ENCODE results near the gene PLP2.
"Not testable (repeated sequence)": the region's sequence is repeated elsewhere in the genome, so short reads cannot be mapped to it uniquely, and the experiment has no call there.

Gene PLP2

DNA sequence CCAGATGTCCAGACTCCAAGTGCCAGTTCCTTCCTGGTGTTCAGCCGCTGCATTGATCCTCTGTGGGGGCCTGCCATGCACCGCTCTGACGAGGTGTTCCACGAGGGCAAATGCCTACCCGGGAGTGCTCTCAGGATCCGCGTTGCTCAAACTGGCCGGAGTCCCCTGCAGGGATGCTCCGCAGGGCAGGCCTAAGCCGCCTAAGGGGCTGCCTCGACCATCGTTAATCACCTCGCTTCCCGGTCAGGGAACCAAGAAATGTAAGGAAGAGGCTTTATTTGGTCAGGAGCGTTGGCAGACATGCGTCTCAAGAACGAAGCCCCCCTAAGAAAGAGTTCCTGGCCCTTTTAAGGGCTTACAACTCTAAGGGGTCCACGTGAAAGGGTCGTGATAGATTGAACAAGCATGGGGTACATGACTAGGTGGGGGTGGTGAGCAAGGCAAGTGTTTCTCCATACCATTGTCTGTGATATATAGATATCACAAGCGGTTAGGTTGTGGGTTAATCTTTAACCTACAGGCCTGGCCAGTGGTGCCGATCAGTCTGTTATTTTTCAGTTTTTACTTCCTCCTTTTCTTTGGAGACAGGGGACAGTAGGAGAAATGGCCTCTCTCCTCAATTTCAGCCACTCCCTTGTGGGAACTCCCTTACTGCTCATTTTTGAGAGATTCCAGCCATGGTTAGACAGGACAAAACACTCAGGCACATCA is 23.2 kb upstream of the PLP2 start:
- not testable (repeated sequence) for H3K4ac ChIP-seq (ENCODE audit: low read depth in 1 of 2, low read length in 2 of 2); H4K91ac ChIP-seq (ENCODE audit: low read length); H2BK12ac ChIP-seq (ENCODE audit: low read length in 2 of 2); H3K9ac ChIP-seq (ENCODE audit: low read length); H3K79me1 ChIP-seq (replicated peaks; ENCODE audit: low read length, poor library complexity, severe bottlenecking); H3K4me3 ChIP-seq (ENCODE audit: insufficient read depth in 1 of 2, low read depth in 1 of 2, low read length in 2 of 2); H3K36me3 ChIP-seq (ENCODE audit: control insufficient read depth in 1 of 2, insufficient read depth in 2 of 2, low read depth in 1 of 2, low read length in 2 of 2); H3K4me1 ChIP-seq (ENCODE audit: control insufficient read depth, insufficient read depth, low read depth, low read length); H2AK5ac ChIP-seq (ENCODE audit: low read length, severe bottlenecking); H3K23ac ChIP-seq (ENCODE audit: low read length in 2 of 2); DNase-seq; H3K14ac ChIP-seq (ENCODE audit: low read length in 2 of 2); H4K8ac ChIP-seq (ENCODE audit: low read length); H3K4me2 ChIP-seq (ENCODE audit: low read length, poor library complexity, severe bottlenecking); H3K27me3 ChIP-seq (ENCODE audit: control insufficient read depth in 1 of 2, insufficient read depth in 1 of 2, low read length in 2 of 2); H2AFZ ChIP-seq (ENCODE audit: low read depth, low read length); H2BK15ac ChIP-seq (ENCODE audit: low read depth, poor library complexity, severe bottlenecking); H2BK120ac ChIP-seq (ENCODE audit: low read depth, low read length); H3K18ac ChIP-seq (ENCODE audit: low read depth in 1 of 2, low read length in 2 of 2); H3K9me3 ChIP-seq (ENCODE audit: control insufficient read depth, low read length)
- 89% methylated on average over 19 of the region's 21 CpGs for WGBS
- Histone ChIP-seq H2BK5ac (ENCODE audit: low read depth, low read length, poor library complexity, severe bottlenecking) (peak overlapping the region; percentile 5), H3K27ac (ENCODE audit: low read length, poor library complexity, severe bottlenecking) (peak overlapping the region; percentile 35)

GRCh38 chrX:49149291-49149690 is 22.4 kb upstream of the PLP2 start:
- 97% methylated on average over 14 of the region's 14 CpGs for WGBS
- not testable (repeated sequence) for H4K8ac ChIP-seq (ENCODE audit: low read length); H3K27ac ChIP-seq (ENCODE audit: low read length, poor library complexity, severe bottlenecking); H3K23ac ChIP-seq (ENCODE audit: low read length in 2 of 2); H3K36me3 ChIP-seq (ENCODE audit: control insufficient read depth in 1 of 2, insufficient read depth in 2 of 2, low read depth in 1 of 2, low read length in 2 of 2); H3K27me3 ChIP-seq (ENCODE audit: control insufficient read depth in 1 of 2, insufficient read depth in 1 of 2, low read length in 2 of 2); H3K79me1 ChIP-seq (replicated peaks; ENCODE audit: low read length, poor library complexity, severe bottlenecking); H2BK5ac ChIP-seq (ENCODE audit: low read depth, low read length, poor library complexity, severe bottlenecking); H2BK120ac ChIP-seq (ENCODE audit: low read depth, low read length); H3K9me3 ChIP-seq (ENCODE audit: control insufficient read depth, low read length); H3K4me3 ChIP-seq (ENCODE audit: insufficient read depth in 1 of 2, low read depth in 1 of 2, low read length in 2 of 2); H3K4me1 ChIP-seq (ENCODE audit: control insufficient read depth, insufficient read depth, low read depth, low read length); H2BK12ac ChIP-seq (ENCODE audit: low read length in 2 of 2); H3K4ac ChIP-seq (ENCODE audit: low read depth in 1 of 2, low read length in 2 of 2); H2AK5ac ChIP-seq (ENCODE audit: low read length, severe bottlenecking); H2AFZ ChIP-seq (ENCODE audit: low read depth, low read length); H3K4me2 ChIP-seq (ENCODE audit: low read length, poor library complexity, severe bottlenecking); H3K14ac ChIP-seq (ENCODE audit: low read length in 2 of 2); H4K91ac ChIP-seq (ENCODE audit: low read length); H2BK15ac ChIP-seq (ENCODE audit: low read depth, poor library complexity, severe bottlenecking); DNase-seq; H3K18ac ChIP-seq (ENCODE audit: low read depth in 1 of 2, low read length in 2 of 2); H3K9ac ChIP-seq (ENCODE audit: low read length)

GRCh38 chrX:49153467-49153866 is 18.2 kb upstream of the PLP2 start:
- Histone ChIP-seq H4K91ac (ENCODE audit: low read length) (no peak overlapping the region), H3K27ac (ENCODE audit: low read length, poor library complexity, severe bottlenecking) (no peak overlapping the region), H3K36me3 (ENCODE audit: control insufficient read depth in 1 of 2, insufficient read depth in 2 of 2, low read depth in 1 of 2, low read length in 2 of 2) (no peaks in the 10 kb centered on the region), H3K9me3 (ENCODE audit: control insufficient read depth, low read length) (no peaks in the 10 kb centered on the region), H2BK15ac (ENCODE audit: low read depth, poor library complexity, severe bottlenecking) (no peak overlapping the region), H2BK5ac (ENCODE audit: low read depth, low read length, poor library complexity, severe bottlenecking) (no peak overlapping the region), H3K4me2 (ENCODE audit: low read length, poor library complexity, severe bottlenecking) (no peak overlapping the region), H4K8ac (ENCODE audit: low read length) (no peak overlapping the region), H3K4ac (ENCODE audit: low read depth in 1 of 2, low read length in 2 of 2) (no peak overlapping the region), H3K4me3 (ENCODE audit: insufficient read depth in 1 of 2, low read depth in 1 of 2, low read length in 2 of 2) (no peak overlapping the region), H2AK5ac (ENCODE audit: low read length, severe bottlenecking) (no peak overlapping the region), H2BK120ac (ENCODE audit: low read depth, low read length) (no peak overlapping the region), H3K27me3 (ENCODE audit: control insufficient read depth in 1 of 2, insufficient read depth in 1 of 2, low read length in 2 of 2) (no peaks in the 10 kb centered on the region), H2BK12ac (ENCODE audit: low read length in 2 of 2) (no peak overlapping the region), H3K18ac (ENCODE audit: low read depth in 1 of 2, low read length in 2 of 2) (no peak overlapping the region), H3K4me1 (ENCODE audit: control insufficient read depth, insufficient read depth, low read depth, low read length) (peaks cover 3% of the 10 kb centered on the region), H2AFZ (ENCODE audit: low read depth, low read length) (no peak overlapping the region), H3K79me1 (replicated peaks; ENCODE audit: low read length, poor library complexity, severe bottlenecking) (no peaks in the 10 kb centered on the region), H3K9ac (ENCODE audit: low read length) (no peak overlapping the region), H3K23ac (ENCODE audit: low read length in 2 of 2) (no peak overlapping the region), H3K14ac (ENCODE audit: low read length in 2 of 2) (no peak overlapping the region)
- WGBS: no CpG with 5 or more reads among the region's 1 CpG
- DNase-seq: no peak

- H3K9me3 ChIP-seq (ENCODE audit: control insufficient read depth, low read length): no peaks in the 10 kb centered on the region
- H3K36me3 ChIP-seq (ENCODE audit: control insufficient read depth in 1 of 2, insufficient read depth in 2 of 2, low read depth in 1 of 2, low read length in 2 of 2): no peaks in the 10 kb centered on the region
- H3K4ac ChIP-seq (ENCODE audit: low read depth in 1 of 2, low read length in 2 of 2): no peak overlapping the region
- H3K27me3 ChIP-seq (ENCODE audit: control insufficient read depth in 1 of 2, insufficient read depth in 1 of 2, low read length in 2 of 2): no peaks in the 10 kb centered on the region
- no peak overlapping the region for H2AK5ac ChIP-seq (ENCODE audit: low read length, severe bottlenecking)
- 20% methylated on average over 13 of the region's 18 CpGs for WGBS
- no peak overlapping the region for H2BK5ac ChIP-seq (ENCODE audit: low read depth, low read length, poor library complexity, severe bottlenecking)
- H3K27ac ChIP-seq (ENCODE audit: low read length, poor library complexity, severe bottlenecking): peak overlapping the region; percentile 62
- peak overlapping the region; percentile 58 for H3K4me2 ChIP-seq (ENCODE audit: low read length, poor library complexity, severe bottlenecking)
- H2AFZ ChIP-seq (ENCODE audit: low read depth, low read length): no peak overlapping the region
- H4K8ac ChIP-seq (ENCODE audit: low read length): no peak overlapping the region
- no peak overlapping the region for H3K18ac ChIP-seq (ENCODE audit: low read depth in 1 of 2, low read length in 2 of 2)
- H3K23ac ChIP-seq (ENCODE audit: low read length in 2 of 2): no peak overlapping the region
- DNase-seq: peak; percentile 64
- peak overlapping the region in 1 of 2 experiments; percentile 71 for H3K4me3 ChIP-seq (ENCODE audit: insufficient read depth in 1 of 2, low read depth in 1 of 2, low read length in 2 of 2)
- H3K79me1 ChIP-seq (replicated peaks; ENCODE audit: low read length, poor library complexity, severe bottlenecking): no peaks in the 10 kb centered on the region
- H3K14ac ChIP-seq (ENCODE audit: low read length in 2 of 2): no peak overlapping the region
- peak overlapping the region; percentile 88 for H3K9ac ChIP-seq (ENCODE audit: low read length)
- no peak overlapping the region for H2BK120ac ChIP-seq (ENCODE audit: low read depth, low read length)
- peaks cover 3% of the 10 kb centered on the region for H3K4me1 ChIP-seq (ENCODE audit: control insufficient read depth, insufficient read depth, low read depth, low read length)
- no peak overlapping the region for H4K91ac ChIP-seq (ENCODE audit: low read length)
- H2BK15ac ChIP-seq (ENCODE audit: low read depth, poor library complexity, severe bottlenecking): no peak overlapping the region
- no peak overlapping the region for H2BK12ac ChIP-seq (ENCODE audit: low read length in 2 of 2)
Observed at GRCh38 chrX:49155243-49155899, 16.3 kb upstream of the PLP2 start.

All from mesenchymal stem cell (in vitro differentiated cells and primary cell).